Caco-2 (cell line): ENCODE results near the gene MACROD2. TPM values are rescaled to one million over a fixed set of nuclear protein-coding genes. Genes with fewer than 3 reads are reported as not detected.

ENCODE experiments used
- BruUV-seq: library from RNA; stranded (reverse); fragments of 400-500 nt; replicated peaks from 2 replicates; lab custom pipeline; 2021; lab: Mats Ljungman, UMichigan
- CTCF ChIA-PET: fragments of 300-600 bp; sonication (Branson Sonifier 250); formaldehyde crosslinking; loops from one replicate; lab custom pipeline; 2022; ENCODE audit warnings: antibody characterized with exemption; lab: Charles Lee
- POLR2A ChIA-PET: fragments of 300-600 bp; sonication (Branson Sonifier 250); formaldehyde crosslinking; loops from one replicate; lab custom pipeline; 2022; ENCODE audit warnings: antibody characterized with exemption; lab: Charles Lee
- DNase-seq, 2 experiments: peaks; one replicate each; pipeline versions ENCODE4 v3.0.0 to v3.0.0-alpha.2; 2020 to 2022
- H3K27me3 ChIP-seq: replicated peaks from 2 replicates; pipeline ENCODE4 v1.6.0; 2011; ENCODE audit warnings: low read length; ENCODE audit not compliant: control insufficient read depth, insufficient read depth
- H3K36me3 ChIP-seq: 2 replicates; pipeline ENCODE4 v1.5.1; 2011; ENCODE audit warnings: low read length; ENCODE audit not compliant: control insufficient read depth, insufficient read depth
- H3K4me1 ChIP-seq: fragments of 250-450 bp; sonication (Bioruptor Pico); 2 replicates; pipeline ENCODE4 v1.5.1; 2020; ENCODE audit warnings: mild to moderate bottlenecking
- H3K4me3 ChIP-seq: 2 replicates; pipeline ENCODE4 v1.5.1; 2011; ENCODE audit warnings: low read depth, mild to moderate bottlenecking, control low read depth, low read length
- H3K9me3 ChIP-seq: fragments of 250-450 bp; sonication (Bioruptor Pico); 2 replicates; pipeline ENCODE4 v1.5.1; 2020; ENCODE audit warnings: mild to moderate bottlenecking, moderate library complexity
- H3K27ac Mint-ChIP-seq: one replicate; pipeline ENCODE4 v1.8.0; 2022; ENCODE audit warnings: mixed read lengths; ENCODE audit not compliant: unreplicated experiment
- H3K27me3 Mint-ChIP-seq: one replicate; pipeline ENCODE4 v1.8.0; 2022; ENCODE audit warnings: mixed read lengths; ENCODE audit not compliant: insufficient read depth, unreplicated experiment
- H3K36me3 Mint-ChIP-seq: one replicate; pipeline ENCODE4 v1.8.0; 2022; ENCODE audit warnings: mild to moderate bottlenecking, mixed read lengths; ENCODE audit not compliant: insufficient read depth, unreplicated experiment
- H3K4me1 Mint-ChIP-seq: one replicate; pipeline ENCODE4 v1.8.0; 2022; ENCODE audit warnings: low read depth, mixed read lengths; ENCODE audit not compliant: unreplicated experiment
- H3K4me3 Mint-ChIP-seq: one replicate; pipeline ENCODE4 v1.8.0; 2022; ENCODE audit warnings: mild to moderate bottlenecking, moderate library complexity, mixed read lengths; ENCODE audit not compliant: unreplicated experiment
- H3K9me3 Mint-ChIP-seq: one replicate; pipeline ENCODE4 v1.8.0; 2022; ENCODE audit warnings: mixed read lengths; ENCODE audit not compliant: unreplicated experiment
- intact Hi-C: fragments of 100-400 bp; cut with micrococcal nuclease; formaldehyde crosslinking; loops from one replicate; pipeline ENCODE4 v1.10.0; 2022; ENCODE audit not compliant: unreplicated experiment
- total RNA-seq: library from RNA; stranded (reverse); gene quantifications from 2 replicates; pipeline ENCODE4 v1.2.3, GENCODE V29; 2022
- TF ChIP-seq, protein P1 (sequence below), 2 experiments: fragments of 200-600 bp in 1 of 2; IDR thresholded peaks; 1 replicate in 1 of 2; 2 replicates in 1 of 2; pipeline versions ENCODE4 v1.5.1 to v1.8.0; 2011 to 2022; ENCODE audit warnings: antibody characterized with exemption in 1 of 2, control low read depth in 1 of 2, inconsistent platforms in 1 of 2, low read depth in 1 of 2, low read length in 1 of 2, mild to moderate bottlenecking in 1 of 2, moderate library complexity in 1 of 2; ENCODE audit not compliant: insufficient read depth in 1 of 2, severe bottlenecking in 1 of 2, unreplicated experiment in 1 of 2

Gene MACROD2
- total RNA-seq, 1 experiment from 2014 or later = 6.4 TPM

DNA sequence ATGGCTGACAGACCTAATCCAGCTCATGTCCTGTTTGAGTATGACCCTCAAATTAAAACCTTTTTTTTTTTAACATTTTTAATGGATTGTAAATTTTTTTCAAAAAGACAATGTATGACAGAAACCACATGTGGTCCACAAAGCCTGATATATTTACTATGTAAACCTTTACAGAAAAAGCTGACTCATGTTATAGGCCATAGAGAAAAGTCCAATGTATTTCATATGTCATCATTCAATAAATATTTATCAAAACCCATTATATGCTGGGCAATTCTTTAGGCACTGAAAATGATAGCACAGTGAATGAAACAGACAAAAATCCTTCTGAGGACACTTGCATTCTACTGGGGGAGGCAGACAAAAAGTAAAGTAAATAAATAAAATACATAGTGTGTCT is 1168.3 kb downstream of the MACROD2 start:
- intact Hi-C loops = no loop called here
- TF ChIP-seq, protein P1, sequence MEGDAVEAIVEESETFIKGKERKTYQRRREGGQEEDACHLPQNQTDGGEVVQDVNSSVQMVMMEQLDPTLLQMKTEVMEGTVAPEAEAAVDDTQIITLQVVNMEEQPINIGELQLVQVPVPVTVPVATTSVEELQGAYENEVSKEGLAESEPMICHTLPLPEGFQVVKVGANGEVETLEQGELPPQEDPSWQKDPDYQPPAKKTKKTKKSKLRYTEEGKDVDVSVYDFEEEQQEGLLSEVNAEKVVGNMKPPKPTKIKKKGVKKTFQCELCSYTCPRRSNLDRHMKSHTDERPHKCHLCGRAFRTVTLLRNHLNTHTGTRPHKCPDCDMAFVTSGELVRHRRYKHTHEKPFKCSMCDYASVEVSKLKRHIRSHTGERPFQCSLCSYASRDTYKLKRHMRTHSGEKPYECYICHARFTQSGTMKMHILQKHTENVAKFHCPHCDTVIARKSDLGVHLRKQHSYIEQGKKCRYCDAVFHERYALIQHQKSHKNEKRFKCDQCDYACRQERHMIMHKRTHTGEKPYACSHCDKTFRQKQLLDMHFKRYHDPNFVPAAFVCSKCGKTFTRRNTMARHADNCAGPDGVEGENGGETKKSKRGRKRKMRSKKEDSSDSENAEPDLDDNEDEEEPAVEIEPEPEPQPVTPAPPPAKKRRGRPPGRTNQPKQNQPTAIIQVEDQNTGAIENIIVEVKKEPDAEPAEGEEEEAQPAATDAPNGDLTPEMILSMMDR (IDR thresholded peaks at IDR 0.05; ENCODE audit: insufficient read depth in 1 of 2, low read depth in 1 of 2, low read length in 1 of 2, severe bottlenecking in 1 of 2, unreplicated experiment in 1 of 2) = no peak
- Mint-ChIP-seq H3K9me3 (no peaks in the 10 kb centered on the region), H3K27ac (no peak overlapping the region), H3K36me3 (no peaks in the 10 kb centered on the region), H3K4me3 (no peak overlapping the region), H3K27me3 (no peaks in the 10 kb centered on the region), H3K4me1 (no peaks in the 10 kb centered on the region)
- Histone ChIP-seq H3K36me3 (no peaks in the 10 kb centered on the region), H3K27me3 (no peaks in the 10 kb centered on the region), H3K4me1 (no peaks in the 10 kb centered on the region), H3K9me3 (no peaks in the 10 kb centered on the region), H3K4me3 (no peak overlapping the region)
- no TSS peak for BruUV-seq
- DNase-seq = no peak
- CTCF ChIA-PET = no interaction called here
- POLR2A ChIA-PET = interaction anchor here (0.6 kb wide), 1 partner anchor 69 kb away, joined by 3 read pairs; no protein-coding TSS in a partner anchor

DNA sequence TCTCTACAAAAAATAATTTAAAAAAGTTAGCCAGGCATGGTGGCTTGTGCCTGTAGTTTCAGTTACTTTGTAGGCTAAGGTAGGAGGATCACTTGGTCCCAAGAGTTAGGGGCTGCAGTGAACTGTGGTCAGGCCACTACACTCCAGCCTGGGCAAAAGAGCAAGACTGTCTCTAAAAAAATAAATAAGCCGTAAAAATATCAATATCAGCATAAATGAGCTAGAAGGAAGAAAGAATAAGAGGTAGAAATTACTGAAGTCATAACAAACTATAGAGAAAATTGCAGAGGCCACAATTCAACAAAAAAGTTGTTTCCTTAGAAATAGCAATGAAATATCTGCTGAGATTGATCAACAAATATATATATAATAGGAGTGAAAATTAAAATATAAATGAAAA is 1169.4 kb downstream of the MACROD2 start:
- DNase-seq = no peak
- Histone ChIP-seq H3K27me3 (no peaks in the 10 kb centered on the region), H3K36me3 (no peaks in the 10 kb centered on the region), H3K4me1 (no peaks in the 10 kb centered on the region), H3K9me3 (no peaks in the 10 kb centered on the region), H3K4me3 (no peak overlapping the region)
- ChIA-PET CTCF (no interaction called here), POLR2A (no interaction called here)
- Mint-ChIP-seq H3K9me3 (no peaks in the 10 kb centered on the region), H3K27me3 (no peaks in the 10 kb centered on the region), H3K36me3 (no peaks in the 10 kb centered on the region), H3K4me3 (no peak overlapping the region), H3K4me1 (no peaks in the 10 kb centered on the region), H3K27ac (no peak overlapping the region)
- intact Hi-C loops = no loop called here
- no TSS peak for BruUV-seq
- TF ChIP-seq, protein P1 (IDR thresholded peaks at IDR 0.05; ENCODE audit: insufficient read depth in 1 of 2, low read depth in 1 of 2, low read length in 1 of 2, severe bottlenecking in 1 of 2, unreplicated experiment in 1 of 2) = no peak

DNA sequence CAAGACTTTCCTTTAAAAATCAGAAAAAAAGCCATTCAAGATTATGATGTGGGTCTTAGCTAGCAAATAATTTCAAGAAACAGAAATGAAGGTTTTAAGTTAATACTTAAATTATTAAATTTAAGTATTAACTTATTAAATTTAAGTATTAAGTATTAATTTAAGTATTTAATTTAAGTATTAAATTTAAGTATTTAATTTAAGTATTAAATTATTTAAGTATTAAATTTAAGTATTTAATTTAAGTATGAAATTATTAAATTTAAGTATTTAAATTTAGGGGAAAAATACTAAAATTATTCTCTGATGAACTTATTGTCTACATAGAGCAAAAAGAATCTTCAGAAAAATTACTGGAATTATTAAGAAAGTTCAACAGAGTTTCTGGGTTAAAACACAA is 1171.4 kb downstream of the MACROD2 start:
- no peak overlapping the region for H3K4me3 ChIP-seq
- POLR2A ChIA-PET = no interaction called here
- H3K9me3 ChIP-seq = no peaks in the 10 kb centered on the region
- H3K27me3 Mint-ChIP-seq = no peaks in the 10 kb centered on the region
- no peaks in the 10 kb centered on the region for H3K36me3 Mint-ChIP-seq
- CTCF ChIA-PET = no interaction called here
- H3K27me3 ChIP-seq = no peaks in the 10 kb centered on the region
- TF ChIP-seq, protein P1 (IDR thresholded peaks at IDR 0.05; ENCODE audit: insufficient read depth in 1 of 2, low read depth in 1 of 2, low read length in 1 of 2, severe bottlenecking in 1 of 2, unreplicated experiment in 1 of 2) = no peak
- BruUV-seq = no TSS peak
- no peak for DNase-seq
- H3K36me3 ChIP-seq = no peaks in the 10 kb centered on the region
- no peaks in the 10 kb centered on the region for H3K4me1 ChIP-seq
- H3K4me3 Mint-ChIP-seq = no peak overlapping the region
- no peaks in the 10 kb centered on the region for H3K9me3 Mint-ChIP-seq
- H3K27ac Mint-ChIP-seq = no peak overlapping the region
- intact Hi-C loops = no loop called here
- no peaks in the 10 kb centered on the region for H3K4me1 Mint-ChIP-seq
